Middle frontal gyrus (tissue), 1 donor: Measurements from ENCODE around the gene PCDHGA7.
"Not testable (repeated sequence)": the region's sequence is repeated elsewhere in the genome, so short reads cannot be mapped to it uniquely, and the experiment has no call there.

Experiments used
- DNase-seq: peaks from one replicate; pipeline ENCODE4 v3.0.0-alpha.2; 2015; ENCODE audit warnings: low spot score; ENCODE audit errors: extremely low spot score

Gene PCDHGA7

DNA sequence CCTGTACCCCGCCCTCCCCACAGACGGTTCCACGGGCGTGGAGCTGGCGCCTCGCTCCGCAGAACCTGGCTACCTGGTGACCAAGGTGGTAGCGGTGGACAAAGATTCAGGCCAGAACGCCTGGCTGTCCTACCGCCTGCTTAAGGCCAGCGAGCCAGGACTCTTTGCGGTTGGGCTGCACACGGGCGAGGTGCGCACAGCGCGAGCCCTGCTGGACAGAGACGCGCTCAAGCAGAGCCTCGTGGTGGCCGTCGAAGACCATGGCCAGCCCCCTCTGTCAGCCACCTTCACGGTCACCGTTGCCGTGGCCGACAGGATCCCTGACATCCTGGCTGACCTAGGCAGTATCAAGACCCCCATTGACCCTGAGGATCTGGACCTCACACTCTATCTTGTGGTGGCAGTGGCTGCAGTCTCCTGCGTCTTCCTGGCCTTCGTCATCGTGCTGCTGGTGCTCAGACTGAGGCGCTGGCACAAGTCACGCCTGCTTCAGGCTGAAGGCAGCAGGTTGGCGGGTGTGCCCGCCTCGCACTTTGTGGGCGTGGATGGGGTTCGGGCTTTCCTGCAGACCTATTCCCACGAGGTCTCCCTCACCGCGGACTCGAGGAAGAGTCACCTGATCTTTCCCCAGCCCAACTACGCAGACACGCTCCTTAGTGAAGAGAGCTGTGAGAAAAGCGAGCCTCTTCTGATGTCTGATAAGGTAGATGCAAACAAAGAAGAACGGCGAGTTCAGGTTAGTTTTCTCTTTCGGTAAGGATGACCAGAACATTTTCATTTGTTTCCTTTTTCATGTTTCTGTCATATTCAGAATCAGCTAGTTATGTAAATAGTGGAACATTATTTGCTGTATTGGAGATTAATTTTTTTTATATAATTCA, 16.3 kb upstream of the PCDHGA7 start:
- no peak for DNase-seq

DNA sequence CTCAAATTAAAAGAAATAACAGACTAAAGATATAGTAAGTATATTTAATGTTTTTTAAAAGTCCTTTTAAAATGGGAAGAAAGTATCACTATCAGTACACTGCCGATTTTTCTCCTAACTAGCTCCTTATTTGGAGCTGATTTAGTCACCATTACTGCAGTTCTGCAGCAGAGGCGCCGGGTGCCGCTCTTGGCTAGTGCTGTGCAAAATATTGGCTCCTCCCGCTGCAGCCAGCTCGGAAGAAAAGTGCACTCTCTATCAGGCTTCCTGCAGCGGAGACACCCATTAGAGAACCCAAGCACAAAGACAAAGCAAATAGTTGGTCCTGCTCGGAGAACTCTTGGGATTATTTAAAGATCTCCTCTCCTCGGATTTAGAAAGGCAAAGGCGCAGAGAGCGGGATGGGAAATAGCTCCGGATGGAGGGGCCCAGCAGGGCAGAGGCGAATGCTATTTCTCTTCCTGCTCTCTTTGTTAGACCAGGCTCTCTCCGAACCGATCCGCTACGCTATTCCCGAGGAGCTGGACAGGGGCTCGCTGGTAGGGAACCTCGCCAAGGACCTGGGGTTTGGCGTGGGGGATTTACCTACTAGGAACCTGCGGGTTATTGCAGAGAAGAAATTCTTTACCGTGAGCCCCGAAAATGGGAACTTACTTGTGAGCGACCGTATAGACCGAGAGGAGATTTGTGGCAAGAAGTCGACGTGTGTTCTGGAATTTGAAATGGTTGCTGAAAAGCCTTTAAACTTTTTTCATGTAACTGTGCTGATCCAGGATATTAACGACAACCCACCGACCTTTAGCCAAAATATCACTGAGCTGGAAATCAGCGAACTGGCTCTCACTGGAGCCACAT, 12.3 kb upstream of the PCDHGA7 start, which contains the start of gene PCDHGB3:
TSS of gene PCDHGB3 (plus strand) at position 249 of the 855 bp plus-strand sequence. CDS start at position 402, 153 bp downstream.
- DNase-seq = no peak

DNA sequence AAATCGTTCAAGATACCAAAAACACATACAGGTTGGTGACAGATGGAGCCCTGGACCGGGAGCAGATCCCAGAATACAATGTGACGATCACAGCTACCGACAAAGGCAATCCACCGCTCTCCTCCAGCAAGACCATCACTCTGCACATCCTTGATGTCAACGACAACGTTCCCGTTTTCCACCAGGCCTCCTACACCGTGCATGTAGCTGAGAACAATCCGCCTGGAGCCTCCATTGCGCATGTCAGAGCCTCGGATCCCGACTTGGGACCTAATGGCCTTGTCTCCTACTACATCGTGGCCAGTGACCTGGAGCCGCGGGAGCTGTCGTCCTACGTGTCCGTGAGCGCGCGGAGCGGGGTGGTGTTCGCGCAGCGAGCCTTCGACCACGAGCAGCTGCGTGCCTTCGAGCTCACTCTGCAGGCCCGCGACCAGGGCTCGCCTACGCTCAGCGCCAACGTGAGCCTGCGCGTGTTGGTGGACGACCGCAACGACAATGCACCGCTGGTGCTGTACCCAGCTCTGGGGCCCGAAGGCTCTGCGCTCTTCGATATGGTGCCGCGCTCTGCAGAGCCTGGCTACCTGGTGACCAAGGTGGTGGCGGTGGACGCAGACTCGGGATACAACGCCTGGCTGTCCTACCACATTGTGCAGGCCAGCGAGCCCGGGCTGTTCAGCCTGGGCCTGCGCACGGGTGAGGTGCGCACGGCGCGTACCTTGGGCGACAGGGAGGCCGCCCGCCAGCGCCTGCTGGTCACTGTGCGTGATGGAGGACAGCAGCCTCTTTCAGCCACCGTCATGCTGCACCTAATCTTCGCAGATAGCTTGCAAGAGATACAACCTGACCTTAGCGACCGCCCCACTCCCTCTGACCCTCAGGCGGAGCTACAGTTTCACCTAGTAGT, 10.7 kb upstream of the PCDHGA7 start:
- no peak for DNase-seq

DNA sequence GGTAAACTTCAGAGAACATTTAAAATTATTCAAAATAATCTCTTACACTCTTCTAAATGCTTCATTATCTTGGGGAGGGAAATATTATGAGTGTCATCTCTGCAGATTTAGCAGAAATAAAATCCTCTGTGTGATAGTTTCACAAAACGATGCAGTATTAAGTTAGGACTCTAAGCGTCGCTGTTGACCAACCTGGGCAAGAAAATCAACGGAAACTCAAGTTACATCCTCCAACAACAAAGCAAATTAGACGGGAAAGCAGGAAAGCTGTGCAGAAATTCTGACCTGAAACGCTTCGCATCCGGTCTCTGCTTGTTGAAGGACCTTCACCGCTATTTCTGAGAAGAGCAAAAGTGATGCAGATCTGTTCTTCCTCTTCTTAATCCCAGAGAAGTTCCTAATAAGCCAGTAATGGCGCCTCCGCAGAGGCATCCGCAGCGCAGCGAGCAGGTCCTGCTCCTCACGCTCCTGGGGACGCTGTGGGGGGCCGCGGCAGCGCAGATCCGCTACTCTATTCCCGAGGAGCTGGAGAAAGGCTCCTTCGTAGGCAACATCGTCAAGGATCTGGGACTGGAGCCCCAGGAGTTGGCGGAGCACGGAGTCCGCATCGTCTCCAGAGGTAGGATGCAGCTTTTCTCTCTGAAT, 8.7 kb upstream of the PCDHGA7 start, which contains the start of gene PCDHGA6:
TSS of gene PCDHGA6 (plus strand) at position 219 of the 645 bp plus-strand sequence. CDS start at position 412, 193 bp downstream.
- no peak for DNase-seq

DNA sequence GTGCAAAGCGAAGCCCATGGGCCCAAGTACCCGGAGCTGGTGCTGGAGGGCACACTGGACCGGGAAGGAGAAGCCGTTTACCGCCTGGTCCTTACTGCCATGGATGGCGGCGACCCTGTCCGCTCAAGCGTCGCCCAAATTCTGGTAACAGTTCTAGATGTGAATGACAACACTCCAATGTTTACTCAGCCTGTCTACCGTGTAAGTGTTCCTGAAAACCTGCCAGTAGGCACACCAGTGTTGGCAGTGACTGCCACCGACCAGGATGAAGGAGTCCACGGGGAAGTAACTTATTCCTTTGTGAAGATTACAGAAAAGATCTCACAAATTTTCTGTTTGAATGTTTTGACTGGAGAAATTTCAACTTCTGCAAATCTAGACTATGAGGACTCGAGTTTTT, 7.9 kb upstream of the PCDHGA7 start:
- no peak for DNase-seq

DNA sequence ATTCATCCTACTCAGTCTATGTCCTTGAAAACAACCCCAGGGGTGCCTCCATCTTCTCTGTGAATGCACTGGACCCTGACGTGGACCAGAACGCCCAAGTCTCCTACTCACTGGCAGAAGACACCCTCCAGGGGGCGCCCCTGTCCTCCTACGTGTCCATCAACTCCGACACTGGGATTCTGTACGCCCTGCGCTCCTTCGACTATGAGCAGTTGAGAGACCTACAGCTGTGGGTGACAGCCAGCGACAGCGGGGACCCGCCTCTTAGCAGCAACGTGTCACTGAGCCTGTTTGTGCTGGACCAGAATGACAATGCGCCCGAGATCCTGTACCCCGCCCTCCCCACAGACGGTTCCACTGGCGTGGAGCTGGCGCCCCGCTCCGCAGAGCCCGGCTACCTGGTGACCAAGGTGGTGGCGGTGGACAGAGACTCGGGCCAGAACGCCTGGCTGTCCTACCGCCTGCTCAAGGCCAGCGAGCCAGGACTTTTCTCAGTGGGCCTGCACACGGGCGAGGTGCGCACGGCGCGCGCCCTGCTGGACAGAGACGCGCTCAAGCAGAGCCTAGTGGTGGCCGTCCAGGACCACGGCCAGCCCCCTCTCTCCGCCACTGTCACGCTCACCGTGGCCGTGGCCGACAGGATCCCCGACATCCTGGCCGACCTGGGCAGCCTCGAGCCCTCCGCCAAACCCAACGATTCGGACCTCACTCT, 6.9 kb upstream of the PCDHGA7 start:
- not testable (repeated sequence) for DNase-seq

DNA sequence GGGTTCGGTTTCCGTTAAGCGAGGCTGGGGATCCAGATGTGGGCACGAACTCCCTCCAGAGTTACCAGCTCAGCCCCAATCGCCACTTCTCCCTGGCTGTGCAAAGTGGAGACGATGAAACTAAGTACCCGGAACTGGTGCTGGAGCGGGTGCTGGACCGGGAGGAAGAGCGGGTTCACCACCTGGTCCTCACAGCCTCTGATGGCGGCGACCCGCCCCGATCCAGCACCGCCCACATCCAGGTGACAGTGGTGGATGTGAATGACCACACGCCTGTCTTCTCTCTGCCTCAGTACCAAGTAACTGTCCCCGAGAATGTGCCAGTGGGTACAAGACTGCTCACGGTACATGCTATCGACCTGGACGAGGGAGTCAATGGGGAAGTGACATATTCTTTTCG, 803 bp downstream of the PCDHGA7 start:
- no peak for DNase-seq

DNA sequence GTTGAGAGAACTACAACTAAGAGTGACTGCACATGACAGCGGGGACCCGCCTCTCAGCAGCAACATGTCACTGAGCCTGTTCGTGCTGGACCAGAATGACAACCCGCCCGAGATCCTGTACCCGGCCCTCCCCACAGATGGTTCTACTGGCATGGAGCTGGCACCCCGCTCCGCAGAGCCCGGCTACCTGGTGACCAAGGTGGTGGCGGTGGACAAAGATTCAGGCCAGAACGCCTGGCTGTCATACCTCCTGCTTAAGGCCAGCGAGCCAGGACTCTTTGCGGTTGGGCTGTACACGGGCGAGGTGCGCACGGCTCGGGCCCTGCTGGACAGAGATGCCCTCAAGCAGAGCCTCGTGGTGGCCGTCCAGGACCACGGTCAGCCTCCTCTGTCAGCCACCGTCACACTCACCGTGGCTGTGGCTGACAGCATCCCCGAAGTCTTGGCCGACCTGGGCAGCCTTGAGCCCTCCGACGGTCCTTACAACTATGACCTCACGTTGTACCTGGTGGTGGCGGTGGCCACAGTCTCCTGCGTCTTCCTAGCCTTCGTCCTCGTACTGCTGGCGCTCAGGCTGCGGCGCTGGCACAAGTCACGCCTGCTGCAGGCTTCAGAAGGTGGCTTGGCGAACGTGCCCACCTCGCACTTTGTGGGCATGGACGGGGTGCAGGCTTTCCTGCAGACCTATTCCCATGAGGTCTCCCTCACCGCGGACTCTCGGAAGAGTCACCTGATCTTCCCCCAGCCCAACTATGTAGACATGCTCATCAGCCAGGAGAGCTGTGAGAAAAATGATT, 2.1 kb downstream of the PCDHGA7 start:
- DNase-seq = no peak

DNA sequence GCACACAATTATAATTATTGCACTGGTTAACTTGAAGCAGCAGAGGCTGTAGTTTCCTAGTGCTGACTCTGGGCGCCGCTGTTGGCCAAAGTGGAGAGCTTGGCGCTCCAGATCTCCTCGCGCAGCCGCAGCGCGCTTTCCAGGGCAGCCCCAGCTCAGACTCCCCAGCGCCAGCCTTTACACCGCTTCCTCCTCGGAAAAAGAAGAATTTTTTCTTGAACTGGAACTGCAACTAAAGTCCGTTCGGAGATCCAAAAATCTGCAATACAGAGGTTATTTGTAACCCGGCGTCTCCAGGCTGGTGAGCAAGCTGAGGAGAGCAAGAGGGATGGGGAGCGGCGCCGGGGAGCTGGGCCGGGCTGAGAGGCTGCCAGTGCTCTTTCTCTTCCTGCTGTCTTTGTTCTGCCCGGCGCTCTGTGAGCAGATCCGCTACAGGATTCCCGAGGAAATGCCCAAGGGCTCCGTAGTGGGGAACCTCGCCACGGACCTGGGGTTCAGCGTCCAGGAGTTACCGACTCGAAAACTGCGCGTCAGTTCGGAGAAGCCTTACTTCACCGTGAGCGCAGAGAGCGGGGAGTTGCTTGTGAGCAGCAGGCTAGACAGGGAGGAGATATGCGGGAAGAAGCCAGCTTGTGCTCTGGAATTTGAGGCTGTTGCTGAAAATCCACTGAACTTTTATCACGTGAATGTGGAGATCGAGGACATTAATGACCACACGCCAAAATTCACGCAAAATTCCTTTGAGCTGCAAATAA, 5.2 kb downstream of the PCDHGA7 start, which contains the start of gene PCDHGB4:
TSS of gene PCDHGB4 (plus strand) at position 142 of the 755 bp plus-strand sequence. CDS start at position 329, 187 bp downstream.
- DNase-seq = not testable (repeated sequence)

DNA sequence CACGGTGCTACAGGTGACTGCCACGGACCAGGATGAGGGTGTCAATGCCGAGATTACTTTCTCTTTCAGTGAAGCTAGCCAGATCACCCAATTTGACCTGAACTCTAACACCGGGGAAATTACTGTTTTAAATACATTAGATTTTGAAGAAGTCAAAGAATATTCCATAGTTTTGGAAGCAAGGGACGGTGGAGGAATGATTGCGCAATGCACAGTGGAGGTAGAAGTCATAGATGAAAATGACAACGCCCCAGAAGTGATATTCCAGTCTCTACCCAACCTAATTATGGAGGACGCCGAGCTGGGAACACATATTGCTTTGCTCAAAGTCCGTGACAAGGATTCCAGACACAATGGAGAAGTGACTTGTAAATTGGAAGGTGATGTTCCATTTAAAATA, 6.1 kb downstream of the PCDHGA7 start:
- DNase-seq = no peak

DNA sequence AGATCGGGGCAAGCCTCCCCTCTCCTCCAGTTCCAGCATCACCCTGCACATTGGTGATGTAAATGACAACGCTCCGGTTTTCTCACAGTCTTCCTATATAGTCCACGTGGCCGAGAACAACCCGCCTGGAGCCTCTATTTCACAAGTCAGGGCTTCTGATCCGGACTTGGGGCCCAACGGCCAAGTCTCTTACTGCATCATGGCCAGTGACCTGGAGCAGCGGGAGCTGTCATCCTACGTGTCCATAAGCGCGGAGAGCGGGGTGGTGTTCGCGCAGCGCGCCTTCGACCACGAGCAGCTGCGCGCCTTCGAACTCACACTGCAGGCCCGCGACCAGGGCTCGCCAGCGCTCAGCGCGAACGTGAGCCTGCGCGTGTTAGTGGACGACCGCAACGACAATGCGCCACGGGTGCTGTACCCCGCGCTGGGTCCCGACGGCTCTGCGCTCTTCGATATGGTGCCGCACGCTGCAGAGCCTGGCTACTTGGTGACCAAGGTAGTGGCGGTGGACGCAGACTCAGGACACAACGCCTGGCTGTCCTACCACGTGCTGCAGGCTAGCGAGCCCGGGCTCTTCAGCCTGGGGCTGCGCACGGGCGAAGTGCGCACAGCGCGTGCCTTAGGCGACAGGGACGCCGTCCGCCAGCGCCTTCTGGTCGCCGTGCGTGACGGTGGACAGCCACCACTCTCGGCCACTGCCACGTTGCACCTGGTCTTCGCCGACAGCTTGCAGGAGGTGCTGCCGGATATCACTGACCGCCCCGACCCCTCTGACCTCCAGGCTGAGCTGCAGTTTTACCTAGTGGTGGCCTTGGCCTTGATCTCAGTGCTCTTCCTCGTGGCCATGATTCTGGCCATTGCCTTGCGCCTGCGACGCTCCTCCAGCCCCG, 6.9 kb downstream of the PCDHGA7 start:
- DNase-seq = no peak

DNA sequence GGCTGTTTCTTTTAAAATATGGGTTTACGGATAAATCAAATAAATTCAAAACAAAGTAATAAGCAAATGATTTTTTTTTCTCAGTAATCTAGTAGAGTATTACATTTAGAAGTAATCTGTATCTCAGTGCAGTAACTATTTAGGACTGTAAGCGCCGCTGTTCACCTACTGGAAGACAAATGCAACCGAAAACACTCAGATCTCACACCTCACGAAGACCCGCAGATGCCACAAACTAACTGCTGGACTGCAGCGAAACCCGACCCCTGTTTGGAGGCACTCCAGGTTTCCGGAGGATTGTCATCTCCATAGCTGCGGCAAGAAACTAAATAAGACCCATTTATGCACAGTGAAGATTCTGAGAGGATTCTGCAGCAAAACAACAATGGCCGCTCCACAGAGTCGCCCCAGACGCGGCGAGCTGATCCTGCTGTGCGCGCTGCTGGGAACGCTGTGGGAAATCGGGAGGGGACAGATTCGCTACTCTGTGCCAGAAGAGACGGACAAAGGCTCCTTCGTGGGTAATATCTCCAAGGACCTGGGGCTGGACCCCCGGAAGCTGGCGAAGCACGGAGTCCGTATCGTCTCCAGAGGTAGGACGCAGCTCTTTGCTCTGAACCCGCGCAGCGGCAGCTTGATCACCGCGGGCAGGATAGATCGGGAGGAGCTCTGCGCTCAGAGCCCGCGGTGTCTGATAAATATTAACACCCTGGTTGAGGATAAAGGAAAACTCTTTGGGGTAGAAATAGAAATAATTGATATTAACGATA, 10.1 kb downstream of the PCDHGA7 start, which contains the start of gene PCDHGA8:
TSS of gene PCDHGA8 (plus strand) at position 205 of the 770 bp plus-strand sequence. CDS start at position 386, 181 bp downstream.
- DNase-seq = no peak

DNA sequence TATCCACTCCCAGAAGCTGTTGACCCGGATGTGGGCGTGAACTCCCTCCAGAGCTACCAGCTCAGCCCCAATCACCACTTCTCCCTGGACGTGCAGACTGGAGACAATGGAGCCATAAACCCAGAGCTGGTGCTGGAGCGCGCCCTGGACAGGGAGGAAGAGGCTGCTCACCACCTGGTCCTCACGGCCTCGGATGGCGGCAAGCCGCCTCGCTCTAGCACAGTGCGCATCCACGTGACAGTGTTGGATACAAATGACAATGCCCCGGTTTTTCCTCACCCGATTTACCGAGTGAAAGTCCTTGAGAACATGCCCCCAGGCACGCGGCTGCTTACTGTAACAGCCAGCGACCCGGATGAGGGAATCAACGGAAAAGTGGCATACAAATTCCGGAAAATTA, 10.7 kb downstream of the PCDHGA7 start:
- no peak for DNase-seq

DNA sequence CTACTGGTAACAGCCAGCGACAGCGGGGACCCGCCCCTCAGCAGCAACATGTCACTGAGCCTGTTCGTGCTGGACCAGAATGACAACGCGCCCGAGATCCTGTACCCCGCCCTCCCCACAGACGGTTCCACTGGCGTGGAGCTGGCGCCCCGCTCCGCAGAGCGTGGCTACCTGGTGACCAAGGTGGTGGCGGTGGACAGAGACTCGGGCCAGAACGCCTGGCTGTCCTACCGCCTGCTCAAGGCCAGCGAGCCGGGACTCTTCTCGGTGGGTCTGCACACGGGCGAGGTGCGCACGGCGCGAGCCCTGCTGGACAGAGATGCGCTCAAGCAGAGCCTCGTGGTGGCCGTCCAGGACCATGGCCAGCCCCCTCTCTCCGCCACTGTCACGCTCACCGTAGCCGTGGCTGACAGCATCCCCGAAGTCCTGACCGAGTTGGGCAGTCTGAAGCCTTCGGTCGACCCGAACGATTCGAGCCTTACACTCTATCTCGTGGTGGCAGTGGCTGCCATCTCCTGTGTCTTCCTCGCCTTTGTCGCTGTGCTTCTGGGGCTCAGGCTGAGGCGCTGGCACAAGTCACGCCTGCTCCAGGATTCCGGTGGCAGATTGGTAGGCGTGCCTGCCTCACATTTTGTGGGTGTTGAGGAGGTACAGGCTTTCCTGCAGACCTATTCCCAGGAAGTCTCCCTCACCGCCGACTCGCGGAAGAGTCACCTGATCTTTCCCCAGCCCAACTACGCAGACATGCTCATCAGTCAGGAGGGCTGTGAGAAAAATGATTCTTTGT, 12.1 kb downstream of the PCDHGA7 start:
- not testable (repeated sequence) for DNase-seq
